GM12878 (cell line): ENCODE data around the gene TMEM88. TPM values are rescaled to one million over a fixed set of nuclear protein-coding genes. Genes with fewer than 3 reads are reported as not detected.

Source experiments
- ATAC-seq: fragments of 200-7000 bp; cut with Tn5 transposase; 3 replicates; pipeline ENCODE4 v1.9.1; 2020; ENCODE audit warnings: mild to moderate bottlenecking, moderate library complexity
- BruUV-seq: library from RNA; stranded (reverse); fragments of 400-500 nt; replicated peaks from 2 replicates; lab custom pipeline; 2021; lab: Mats Ljungman, UMichigan
- CTCF ChIA-PET: fragments of 300-600 bp; sonication (Branson Sonifier 250); formaldehyde crosslinking; extraction: SDS; loops from one replicate; lab custom pipeline; 2021; ENCODE audit warnings: inconsistent platforms; lab: Yijun Ruan, JAX
- POLR2A ChIA-PET: fragments of 350-600 bp; formaldehyde crosslinking; extraction: SDS; loops from one replicate; lab custom pipeline; 2021; ENCODE audit warnings: inconsistent platforms; lab: Charles Lee
- RAD21 ChIA-PET: fragments of 300-600 bp; sonication (Branson Sonifier 250); formaldehyde crosslinking; loops from one replicate; lab custom pipeline; 2023; ENCODE audit warnings: antibody characterized with exemption; ENCODE audit not compliant: unreplicated experiment; lab: Charles Lee
- SMC1A ChIA-PET: fragments of 300-600 bp; sonication (Branson Sonifier 250); formaldehyde crosslinking; loops from one replicate; lab custom pipeline; 2023; ENCODE audit not compliant: unreplicated experiment, uncharacterized antibody; lab: Charles Lee
- DNase-seq: peaks from one replicate; pipeline ENCODE4 v3.0.0-alpha.2; 2011; ENCODE audit warnings: low read depth, low spot score
- FAIRE-seq: peaks from 3 replicates; lab custom pipeline; 2011; peaks lifted over from hg19 to GRCh38; lab: Jason Lieb, UNC
- H2AFZ ChIP-seq: 2 replicates; pipeline ENCODE4 v1.6.0; 2011; ENCODE audit warnings: low read depth, low read length, control low read depth; ENCODE audit not compliant: control insufficient read depth
- H3K27ac ChIP-seq: 2 replicates; pipeline ENCODE4 v1.5.1; 2011; ENCODE audit warnings: control low read depth; ENCODE audit not compliant: control insufficient read depth, insufficient read depth
- H3K27me3 ChIP-seq, 2 experiments: replicated peaks in 1 of 2; 2 replicates each; pipeline versions ENCODE4 v1.6.0 to v1.6.1; 2011; ENCODE audit warnings: low read length in 1 of 2; ENCODE audit not compliant: control insufficient read depth in 2 of 2, insufficient read depth in 2 of 2
- H3K36me3 ChIP-seq, 2 experiments: 2 replicates each; pipeline ENCODE4 v1.5.1; 2011; ENCODE audit warnings: low read length in 1 of 2; ENCODE audit not compliant: control insufficient read depth in 2 of 2, insufficient read depth in 2 of 2
- H3K4me1 ChIP-seq: 2 replicates; pipeline ENCODE4 v1.6.1; 2011; ENCODE audit warnings: mild to moderate bottlenecking, low read length, moderate library complexity, mixed read lengths; ENCODE audit not compliant: control insufficient read depth, insufficient read depth
- H3K4me2 ChIP-seq: 2 replicates; pipeline ENCODE4 v1.6.0; 2011; ENCODE audit warnings: control low read depth; ENCODE audit not compliant: control insufficient read depth, insufficient read depth
- H3K4me3 ChIP-seq: fragments of 200-600 bp; sonication (generic); 2 replicates; pipeline ENCODE4 v1.5.1; 2016
- H3K79me2 ChIP-seq: 2 replicates; pipeline ENCODE4 v1.6.0; 2011; ENCODE audit warnings: low read length; ENCODE audit not compliant: control insufficient read depth, insufficient read depth
- H3K9ac ChIP-seq: 2 replicates; pipeline ENCODE4 v1.8.0; 2011; ENCODE audit warnings: low read length, control low read depth, mixed read lengths; ENCODE audit not compliant: control insufficient read depth, insufficient read depth
- H3K9me3 ChIP-seq: replicated peaks from 3 replicates; pipeline ENCODE4 v1.5.1; 2011; ENCODE audit warnings: mild to moderate bottlenecking, low read length; ENCODE audit not compliant: control insufficient read depth, insufficient read depth
- H4K20me1 ChIP-seq: 2 replicates; pipeline ENCODE4 v1.6.0; 2011; ENCODE audit not compliant: control insufficient read depth, insufficient read depth
- BCL11A ChIP-seq: IDR thresholded peaks from 2 replicates; pipeline ENCODE4 v1.6.1; 2011; ENCODE audit warnings: low read depth, low read length
- CHD1 ChIP-seq: IDR thresholded peaks from 2 replicates; pipeline ENCODE4 v1.6.1; 2012; ENCODE audit warnings: low read depth, low read length, improper control_type of control experiment
- CUX1 ChIP-seq: IDR thresholded peaks from 2 replicates; pipeline ENCODE4 v1.6.1; 2012; ENCODE audit warnings: improper control_type of control experiment, low read depth, low read length; ENCODE audit not compliant: insufficient replicate concordance
- GABPA ChIP-seq: IDR thresholded peaks from 2 replicates; pipeline ENCODE4 v1.6.1; 2014; ENCODE audit warnings: antibody characterized with exemption, low read depth, mild to moderate bottlenecking, inconsistent platforms
- HDAC6 ChIP-seq: fragments of 200-600 bp; sonication (generic); IDR thresholded peaks from one replicate; pipeline ENCODE4 v1.8.0; 2017; ENCODE audit warnings: antibody characterized with exemption; ENCODE audit not compliant: unreplicated experiment
- HDGF ChIP-seq: fragments of 450-650 bp; IDR thresholded peaks from 2 replicates; pipeline ENCODE4 v1.6.1; 2016; ENCODE audit warnings: antibody characterized with exemption
- IKZF1 ChIP-seq: fragments of 450-650 bp; conservative IDR thresholded peaks from 2 replicates; pipeline ENCODE4 v1.6.1; 2017; ENCODE audit warnings: antibody characterized with exemption, mild to moderate bottlenecking
- JUNB ChIP-seq: IDR thresholded peaks from 2 replicates; pipeline ENCODE4 v1.6.1; 2016; ENCODE audit warnings: antibody characterized with exemption, mild to moderate bottlenecking
- POLR2A ChIP-seq: IDR thresholded peaks from 2 replicates; pipeline ENCODE4 v1.6.1; 2011; ENCODE audit warnings: low read depth, mild to moderate bottlenecking, low read length
- RELA ChIP-seq: fragments of 450-650 bp; IDR thresholded peaks from 2 replicates; pipeline ENCODE4 v1.8.0; 2014; ENCODE audit warnings: borderline replicate concordance; ENCODE audit not compliant: partially characterized antibody
- RFX5 ChIP-seq: IDR thresholded peaks from 2 replicates; pipeline ENCODE4 v1.6.1; 2011; ENCODE audit warnings: low read depth, low read length, improper control_type of control experiment
- SIN3A ChIP-seq: IDR thresholded peaks from 2 replicates; pipeline ENCODE4 v1.6.1; 2012; ENCODE audit warnings: low read depth, low read length, improper control_type of control experiment
- SIX5 ChIP-seq: IDR thresholded peaks from 2 replicates; pipeline ENCODE4 v1.6.1; 2011; ENCODE audit warnings: mild to moderate bottlenecking, low read depth, low read length, moderate library complexity; ENCODE audit not compliant: severe bottlenecking
- SMC3 ChIP-seq: IDR thresholded peaks from 2 replicates; pipeline ENCODE4 v1.6.1; 2011; ENCODE audit warnings: low read length, improper control_type of control experiment, borderline replicate concordance
- TAF1 ChIP-seq: IDR thresholded peaks from 2 replicates; pipeline ENCODE4 v1.6.1; 2011; ENCODE audit warnings: mild to moderate bottlenecking, low read depth, low read length, borderline replicate concordance
- TCF7 ChIP-seq: IDR thresholded peaks from 2 replicates; pipeline ENCODE4 v1.6.1; 2014; ENCODE audit warnings: antibody characterized with exemption, borderline replicate concordance
- YBX1 ChIP-seq: fragments of 450-650 bp; IDR thresholded peaks from 2 replicates; pipeline ENCODE4 v1.6.1; 2016; ENCODE audit warnings: antibody characterized with exemption
- ZBTB4 ChIP-seq: fragments of 450-650 bp; formaldehyde crosslinking; IDR thresholded peaks from 2 replicates; pipeline ENCODE4 v1.4.0; 2022; ENCODE audit warnings: mild to moderate bottlenecking, moderate library complexity
- WGBS: methylation state at CpG from one replicate; pipeline ENCODE4 v1.1.6; 2016; ENCODE audit warnings: low lambda C conversion rate; ENCODE audit not compliant: insufficient replicate concordance, insufficient coverage; ENCODE audit errors: missing lambda C conversion rate; 5-methylcytosine and 5-hydroxymethylcytosine counted together
- in situ Hi-C: fragments of 300-500 bp; cut with MboI; formaldehyde crosslinking; loops from 9 replicates; pipeline ENCODE4 v1.14.3; 2018; ENCODE audit warnings: mixed read lengths
- intact Hi-C: fragments of 100-400 bp; cut with micrococcal nuclease; formaldehyde crosslinking; loops from one replicate; pipeline ENCODE4 v1.14.2; 2022; ENCODE audit not compliant: unreplicated experiment
- polyA plus RNA-seq, 11 experiments: library from polyadenylated mRNA; depleted of rRNA in 4 of 11; unstranded in 6 of 11; stranded (reverse) in 5 of 11; fragments of >200 nt; fragmentation: Nextera tagmentation in 4 of 11; fragmentation: Illumina TruSeq in 1 of 11; extraction: Ambion mirVana in 4 of 11; extraction: Trizol in 1 of 11; gene quantifications; 1 replicate in 1 of 11; 2 replicates in 10 of 11; pipeline versions ENCODE4 v1.2.1 to v1.2.3, GENCODE V29; 2011 to 2016; ENCODE audit warnings: inconsistent platforms in 2 of 11, missing spikeins in 2 of 11, low read depth in 1 of 11
- total RNA-seq, 4 experiments: library from RNA; depleted of rRNA in 3 of 4; stranded (reverse); fragments of >200 nt in 3 of 4; fragmentation: Illumina TruSeq in 1 of 4; extraction: Trizol in 1 of 4; gene quantifications; 2 replicates each; pipeline versions ENCODE4 v1.2.1 to v1.2.3, GENCODE V29; 2013 to 2021

Gene TMEM88
- total and polyA plus RNA-seq, 10 of the 15 experiments (the other 5 are each of a cell fraction or from before 2014, with no cell fraction given) = 0.21 to 2.2 (median 0.62) TPM; not detected in 5

DNA sequence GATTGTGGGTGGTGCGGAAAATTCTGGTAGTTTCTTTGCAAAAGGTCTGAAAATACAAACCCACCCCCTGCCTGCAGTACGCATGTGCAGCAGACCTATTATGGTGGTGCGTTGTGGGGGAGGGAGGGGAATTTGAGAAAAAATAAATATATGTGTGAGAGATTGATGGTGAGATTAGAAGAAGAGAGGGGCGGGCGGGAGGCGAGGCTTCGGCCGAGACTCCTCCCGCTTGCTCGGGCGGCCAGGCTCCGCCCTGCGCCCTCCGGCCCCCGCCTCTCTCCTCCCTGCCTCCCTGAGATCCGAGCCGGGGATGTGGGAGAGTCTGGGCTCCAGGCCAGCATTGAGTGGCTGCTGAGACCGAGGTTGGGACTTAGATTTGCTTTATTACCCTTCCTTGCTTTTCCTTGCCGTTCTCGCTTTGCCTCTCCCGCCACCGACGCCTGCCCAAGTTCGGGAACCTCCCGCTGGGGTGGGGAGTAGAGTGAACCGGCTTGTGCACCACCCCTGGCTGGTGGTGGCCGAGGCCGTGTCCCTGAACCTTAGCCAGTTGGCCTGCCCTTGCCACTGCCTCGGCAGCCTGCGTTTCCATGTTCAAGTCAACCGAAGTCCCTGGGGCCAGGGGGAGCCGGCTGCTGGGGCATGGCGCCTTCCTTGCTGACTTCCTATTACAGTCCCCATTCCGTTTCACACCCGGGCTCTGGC, 32.8 kb downstream of the TMEM88 start:
- Histone ChIP-seq H3K9ac (peak overlapping the region; percentile 87), H3K9me3 (no peaks in the 10 kb centered on the region), H3K36me3 (peaks cover 7 to 8% of the 10 kb centered on the region in 2 experiments; a peak in 3 of 4 replicates), H3K4me2 (peak overlapping the region; percentile 96), H3K27ac (peak overlapping the region; percentile 91), H3K79me2 (peaks cover 45% of the 10 kb centered on the region), H3K4me3 (peak overlapping the region; percentile 88), H2AFZ (peak overlapping the region; percentile 76), H3K27me3 (no peaks in the 10 kb centered on the region), H3K4me1 (peaks cover 6% of the 10 kb centered on the region), H4K20me1 (no peaks in the 10 kb centered on the region)
- SMC1A ChIA-PET = no interaction called here
- FAIRE-seq (peak; percentile 72), ATAC-seq (peak; percentile 82), DNase-seq (peak; percentile 75)
- POLR2A ChIA-PET = no interaction called here
- BruUV-seq = no TSS peak
- WGBS = under 1% methylated on average over 23 of the region's 35 CpGs
- RAD21 ChIA-PET = no interaction called here
- in situ Hi-C loops (no loop called here), intact Hi-C loops (no loop called here)
- CTCF ChIA-PET = interaction anchor here (1.5 kb wide), 2 partner anchors 17 to 24 kb away, joined by 3 read pairs; no protein-coding TSS in a partner anchor
- TF ChIP-seq SMC3 = no peak
- peak; percentile 58; the same call in 1 of the 2 replicates for TF ChIP-seq SIN3A
- no peak for TF ChIP-seq TCF7
- TF ChIP-seq CUX1 = no peak
- TF ChIP-seq BCL11A = no peak
- no peak for TF ChIP-seq HDAC6
- no peak for TF ChIP-seq RELA
- TF ChIP-seq IKZF1 = peak; percentile 72
- no peak for TF ChIP-seq GABPA
- no peak for TF ChIP-seq YBX1
- TF ChIP-seq CHD1 = no peak
- no peak for TF ChIP-seq SIX5
- no peak for TF ChIP-seq JUNB
- TF ChIP-seq POLR2A = no peak; the same call in 1 of the 2 replicates
- 0 out of 2 replicates have a peak, but pooled peaks have one; percentile 41 for TF ChIP-seq RFX5
- peak; percentile 71; the same call in 1 of the 2 replicates for TF ChIP-seq HDGF
- peak; percentile 4; the same call in 1 of the 2 replicates for TF ChIP-seq TAF1
- TF ChIP-seq ZBTB4 (CRISPR knock-in tag) = no peak
